ENCODE data around the gene KRT9. TPM values are rescaled to one million over a fixed set of nuclear protein-coding genes. Genes with fewer than 3 reads are reported as not detected.
A peak's percentile ranks its signal among the peaks of the same experiment; 100 is the strongest.

KRT9 gene
- total RNA-seq, 2 experiments from 2014 or later = not detected

GRCh38 chr17:41553987-41554680, 17.7 kb downstream of the KRT9 start:
- no peaks in the 10 kb centered on the region for H3K36me3 Mint-ChIP-seq
- CTCF ChIA-PET = interaction anchor here (0.6 to 11.0 kb wide), 3 partner anchors 93 to 285 kb away, joined by 3 to 256 read pairs (median 236); no protein-coding TSS in a partner anchor
- DNase-seq (no peak), ATAC-seq (no peak)
- H3K9me3 Mint-ChIP-seq (ENCODE audit: low read depth) = no peaks in the 10 kb centered on the region
- peaks cover 4% of the 10 kb centered on the region for H3K4me1 Mint-ChIP-seq
- no peak overlapping the region for H3K27ac Mint-ChIP-seq
- peaks cover 42% of the 10 kb centered on the region for H3K27me3 Mint-ChIP-seq
- H3K4me3 Mint-ChIP-seq = no peak overlapping the region

- H3K4me3 Mint-ChIP-seq = no peak overlapping the region
- no peak for ATAC-seq
- CTCF ChIA-PET = interaction anchor here (9.5 to 11.0 kb wide), 2 partner anchors 94 to 112 kb away, joined by 236 to 256 read pairs; no protein-coding TSS in a partner anchor
- peaks cover 10% of the 10 kb centered on the region for H3K4me1 Mint-ChIP-seq
- H3K9me3 Mint-ChIP-seq (ENCODE audit: low read depth) = no peaks in the 10 kb centered on the region
- no peak for DNase-seq
- peaks cover 36% of the 10 kb centered on the region for H3K27me3 Mint-ChIP-seq
- no peak overlapping the region for H3K27ac Mint-ChIP-seq
- no peaks in the 10 kb centered on the region for H3K36me3 Mint-ChIP-seq
Measured at GRCh38 chr17:41553176-41553575, 18.7 kb downstream of the KRT9 start.

GRCh38 chr17:41552455-41552854, 19.4 kb downstream of the KRT9 start:
- Mint-ChIP-seq H3K27me3 (peaks cover 29% of the 10 kb centered on the region), H3K36me3 (no peaks in the 10 kb centered on the region), H3K4me3 (no peak overlapping the region), H3K4me1 (peaks cover 17% of the 10 kb centered on the region), H3K27ac (no peak overlapping the region), H3K9me3 (ENCODE audit: low read depth) (no peaks in the 10 kb centered on the region)
- no peak for ATAC-seq
- CTCF ChIA-PET = interaction anchor here (9.5 to 11.0 kb wide), 2 partner anchors 95 to 112 kb away, joined by 236 to 256 read pairs; no protein-coding TSS in a partner anchor
- no peak for DNase-seq

GRCh38 chr17:41551365-41551764, 20.5 kb downstream of the KRT9 start:
- CTCF ChIA-PET = interaction anchor here (0.6 to 11.0 kb wide), 7 partner anchors 15 to 642 kb away, joined by 3 to 256 read pairs (median 13); no protein-coding TSS in a partner anchor
- Mint-ChIP-seq H3K27ac (no peak overlapping the region), H3K4me1 (peaks cover 17% of the 10 kb centered on the region), H3K27me3 (peaks cover 18% of the 10 kb centered on the region), H3K9me3 (ENCODE audit: low read depth) (no peaks in the 10 kb centered on the region), H3K4me3 (no peak overlapping the region), H3K36me3 (no peaks in the 10 kb centered on the region)
- ATAC-seq (no peak), DNase-seq (no peak)

GRCh38 chr17:41549596-41550039, 22.2 kb downstream of the KRT9 start:
- H3K9me3 Mint-ChIP-seq (ENCODE audit: low read depth) = no peaks in the 10 kb centered on the region
- ATAC-seq = no peak
- H3K27me3 Mint-ChIP-seq = peaks cover 11% of the 10 kb centered on the region
- no peak overlapping the region for H3K27ac Mint-ChIP-seq
- peaks cover 17% of the 10 kb centered on the region for H3K4me1 Mint-ChIP-seq
- no peaks in the 10 kb centered on the region for H3K36me3 Mint-ChIP-seq
- no peak for DNase-seq
- CTCF ChIA-PET = interaction anchor here (0.7 to 11.0 kb wide), 51 partner anchors 9 to 732 kb away, joined by 3 to 256 read pairs (median 5); partner anchors contain the start of genes KRT13, KRT15, KRT19 and KRT36
- H3K4me3 Mint-ChIP-seq = no peak overlapping the region

GRCh38 chr17:41548844-41549595, 22.8 kb downstream of the KRT9 start:
- Mint-ChIP-seq H3K36me3 (no peaks in the 10 kb centered on the region), H3K27ac (peak overlapping the region; percentile 47)

DNA sequence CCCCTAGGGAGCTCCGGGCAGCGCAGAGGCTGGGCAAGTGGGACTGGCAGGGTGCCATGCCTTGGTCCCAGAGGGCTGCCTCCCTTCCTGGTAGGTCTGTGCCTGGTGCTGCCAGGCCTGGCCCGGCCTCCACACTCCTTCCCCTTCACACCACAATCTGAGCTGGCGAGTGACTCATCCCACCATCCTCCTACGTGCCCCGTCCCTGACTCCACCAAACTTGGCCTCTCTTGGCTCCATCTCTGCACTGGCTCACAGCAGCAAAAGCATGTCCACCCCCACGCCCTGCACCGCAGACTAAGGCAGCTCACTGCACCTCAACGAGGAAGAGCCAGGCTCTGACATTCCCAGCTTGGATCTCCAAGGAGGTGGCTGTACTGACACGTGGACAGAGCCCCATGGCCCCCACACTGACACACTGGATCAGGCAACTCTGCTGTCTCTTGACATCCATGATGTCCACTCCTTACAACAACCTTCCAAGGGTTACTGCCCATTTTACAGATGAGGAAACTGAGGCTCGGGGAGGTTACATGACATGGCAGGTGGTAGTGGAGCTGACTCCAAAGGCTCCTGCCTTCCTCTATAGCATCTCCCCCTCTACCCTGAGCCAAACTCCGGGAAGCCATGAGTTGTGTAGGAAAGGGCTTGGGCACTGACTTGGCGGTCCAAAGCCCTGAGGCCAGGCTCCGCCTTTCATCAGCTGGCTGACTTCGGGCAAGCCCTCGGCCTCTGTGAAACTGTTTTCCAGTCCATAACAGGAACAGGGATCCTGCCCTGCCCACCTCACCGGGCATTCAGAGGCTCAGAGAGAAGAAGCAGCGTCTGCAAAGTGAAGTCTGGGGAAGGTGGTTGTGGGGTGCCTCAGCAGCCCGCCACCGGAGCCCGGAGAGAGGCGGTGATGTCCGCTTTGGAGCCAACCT, 23.7 kb downstream of the KRT9 start:
- H3K36me3 Mint-ChIP-seq = no peaks in the 10 kb centered on the region
- CTCF ChIA-PET = interaction anchor here (0.7 to 11.0 kb wide), 46 partner anchors 8 to 1130 kb away, joined by 3 to 256 read pairs (median 6); partner anchors contain the start of genes KRT12, KRT13, KRT15 and KRT19
- peaks cover 2% of the 10 kb centered on the region for H3K27me3 Mint-ChIP-seq
- no peak overlapping the region for H3K27ac Mint-ChIP-seq
- H3K9me3 Mint-ChIP-seq (ENCODE audit: low read depth) = no peaks in the 10 kb centered on the region
- peak; percentile 54 for ATAC-seq
- H3K4me1 Mint-ChIP-seq = peaks cover 17% of the 10 kb centered on the region
- DNase-seq = peak; percentile 68
- no peak overlapping the region for H3K4me3 Mint-ChIP-seq

More at GRCh38 chr17:41548844-41549595, 22.8 kb downstream of the KRT9 start:
- H3K9me3 Mint-ChIP-seq (ENCODE audit: low read depth) = no peaks in the 10 kb centered on the region
- peaks cover 7% of the 10 kb centered on the region for H3K27me3 Mint-ChIP-seq
- peak; percentile 91 for DNase-seq
- H3K4me1 Mint-ChIP-seq = peaks cover 17% of the 10 kb centered on the region
- no peak overlapping the region for H3K4me3 Mint-ChIP-seq
- CTCF ChIA-PET = interaction anchor here (0.6 to 11.0 kb wide), 63 partner anchors 8 to 1131 kb away, joined by 3 to 256 read pairs (median 5); partner anchors contain the start of genes KRT12, KRT13, KRT15 and KRT19
- peak; percentile 86 for ATAC-seq

- H3K36me3 Mint-ChIP-seq = no peaks in the 10 kb centered on the region
- no peak overlapping the region for H3K4me3 Mint-ChIP-seq
- peaks cover 17% of the 10 kb centered on the region for H3K4me1 Mint-ChIP-seq
- CTCF ChIA-PET = interaction anchor here (1.1 to 11.0 kb wide), 9 partner anchors 10 to 729 kb away, joined by 3 to 256 read pairs (median 17); no protein-coding TSS in a partner anchor
- peaks cover 6% of the 10 kb centered on the region for H3K27me3 Mint-ChIP-seq
- H3K9me3 Mint-ChIP-seq (ENCODE audit: low read depth) = no peaks in the 10 kb centered on the region
- DNase-seq (no peak), ATAC-seq (no peak)
- no peak overlapping the region for H3K27ac Mint-ChIP-seq
Measured at GRCh38 chr17:41547378-41547841, 24.4 kb downstream of the KRT9 start.

GRCh38 chr17:41546819-41547218, 25.0 kb downstream of the KRT9 start:
- DNase-seq (no peak), ATAC-seq (no peak)
- no peak overlapping the region for H3K27ac Mint-ChIP-seq
- H3K4me1 Mint-ChIP-seq = peaks cover 17% of the 10 kb centered on the region
- peaks cover 6% of the 10 kb centered on the region for H3K27me3 Mint-ChIP-seq
- no peaks in the 10 kb centered on the region for H3K9me3 Mint-ChIP-seq (ENCODE audit: low read depth)
- H3K36me3 Mint-ChIP-seq = no peaks in the 10 kb centered on the region
- H3K4me3 Mint-ChIP-seq = no peak overlapping the region
- CTCF ChIA-PET = interaction anchor here (1.1 to 11.0 kb wide), 3 partner anchors 11 to 118 kb away, joined by 3 to 256 read pairs (median 236); no protein-coding TSS in a partner anchor

- no peak overlapping the region for H3K4me3 Mint-ChIP-seq
- H3K9me3 Mint-ChIP-seq (ENCODE audit: low read depth) = no peaks in the 10 kb centered on the region
- H3K27me3 Mint-ChIP-seq = peaks cover 7% of the 10 kb centered on the region
- no peak for ATAC-seq
- H3K4me1 Mint-ChIP-seq = peaks cover 17% of the 10 kb centered on the region
- DNase-seq = no peak
- CTCF ChIA-PET = interaction anchor here (1.6 to 11.0 kb wide), 2 partner anchors 117 to 119 kb away, joined by 5 to 256 read pairs; no protein-coding TSS in a partner anchor
- no peaks in the 10 kb centered on the region for H3K36me3 Mint-ChIP-seq
- no peak overlapping the region for H3K27ac Mint-ChIP-seq
Measured at GRCh38 chr17:41545829-41546410, 25.9 kb downstream of the KRT9 start.

DNA sequence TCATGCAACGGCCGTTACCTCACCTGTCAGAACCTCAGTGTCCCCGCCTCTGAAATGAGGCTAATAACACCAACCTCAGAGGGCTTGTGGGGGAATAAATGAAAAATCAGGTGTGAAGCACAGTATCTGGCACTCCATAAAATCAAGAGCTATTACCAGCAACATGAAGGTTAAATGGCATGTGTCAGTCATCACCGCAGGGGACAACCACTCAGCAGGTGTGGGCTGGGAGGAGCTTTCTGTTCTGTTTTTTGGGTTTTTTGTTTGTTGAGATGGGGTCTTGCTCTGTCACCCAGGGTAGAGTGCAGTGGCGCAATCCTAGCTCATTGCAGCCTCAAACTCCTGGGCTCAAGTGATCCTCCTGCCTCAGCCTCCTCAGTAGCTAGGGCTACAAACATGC, 26.9 kb downstream of the KRT9 start:
- H3K27me3 Mint-ChIP-seq = peaks cover 7% of the 10 kb centered on the region
- peaks cover 17% of the 10 kb centered on the region for H3K4me1 Mint-ChIP-seq
- CTCF ChIA-PET = interaction anchor here (1.6 to 1.7 kb wide), 2 partner anchors 104 to 118 kb away, joined by 5 to 11 read pairs; no protein-coding TSS in a partner anchor
- H3K9me3 Mint-ChIP-seq (ENCODE audit: low read depth) = no peaks in the 10 kb centered on the region
- no peaks in the 10 kb centered on the region for H3K36me3 Mint-ChIP-seq
- ATAC-seq (no peak), DNase-seq (no peak)
- H3K4me3 Mint-ChIP-seq = no peak overlapping the region
- no peak overlapping the region for H3K27ac Mint-ChIP-seq

DNA sequence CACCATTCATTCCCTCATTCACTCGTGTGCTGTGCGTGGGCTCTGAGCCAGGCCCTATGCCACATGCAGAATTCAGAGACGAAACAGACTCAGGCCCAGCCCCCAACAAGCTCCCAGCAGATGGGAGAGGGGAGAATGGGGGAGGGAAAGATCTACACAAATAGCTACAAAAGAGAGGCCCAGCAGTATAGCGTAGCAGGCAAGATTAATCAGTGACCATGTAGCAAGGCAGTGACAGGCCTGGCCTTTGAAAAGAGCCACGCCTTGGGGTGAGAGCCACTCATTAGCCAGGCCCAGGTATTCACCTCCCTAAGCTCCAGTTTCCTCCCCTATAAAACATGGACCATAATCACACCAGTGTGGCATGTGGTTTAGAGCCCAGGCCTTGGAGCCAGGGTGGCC, 27.4 kb downstream of the KRT9 start:
- Mint-ChIP-seq H3K27me3 (peaks cover 7% of the 10 kb centered on the region), H3K4me1 (peaks cover 16% of the 10 kb centered on the region), H3K9me3 (ENCODE audit: low read depth) (no peaks in the 10 kb centered on the region), H3K36me3 (no peaks in the 10 kb centered on the region), H3K27ac (no peak overlapping the region), H3K4me3 (no peak overlapping the region)
- ATAC-seq (no peak), DNase-seq (no peak)
- CTCF ChIA-PET = interaction anchor here (1.6 to 1.7 kb wide), 2 partner anchors 104 to 119 kb away, joined by 5 to 11 read pairs; no protein-coding TSS in a partner anchor
